KOPT-K1 (cell line): ENCODE data around the gene TMEM42.

Source experiments
- H3K27ac ChIP-seq: fragments of 200-600 bp; sonication (generic); 2 replicates; pipeline ENCODE4 v1.5.1; 2016; ENCODE audit warnings: antibody characterized with exemption, mild to moderate bottlenecking, low read depth, low read length; ENCODE audit not compliant: poor library complexity, severe bottlenecking
- H3K36me3 ChIP-seq: fragments of 200-600 bp; sonication (generic); 2 replicates; pipeline ENCODE4 v1.5.1; 2017; ENCODE audit warnings: antibody characterized with exemption, mild to moderate bottlenecking, low read length, moderate library complexity; ENCODE audit not compliant: insufficient read depth
- H3K9me3 ChIP-seq: fragments of 200-600 bp; sonication (generic); 2 replicates; pipeline ENCODE4 v1.5.1; 2017; ENCODE audit warnings: antibody characterized with exemption, low read length, mild to moderate bottlenecking; ENCODE audit not compliant: insufficient read depth, poor library complexity, severe bottlenecking

Gene TMEM42

DNA sequence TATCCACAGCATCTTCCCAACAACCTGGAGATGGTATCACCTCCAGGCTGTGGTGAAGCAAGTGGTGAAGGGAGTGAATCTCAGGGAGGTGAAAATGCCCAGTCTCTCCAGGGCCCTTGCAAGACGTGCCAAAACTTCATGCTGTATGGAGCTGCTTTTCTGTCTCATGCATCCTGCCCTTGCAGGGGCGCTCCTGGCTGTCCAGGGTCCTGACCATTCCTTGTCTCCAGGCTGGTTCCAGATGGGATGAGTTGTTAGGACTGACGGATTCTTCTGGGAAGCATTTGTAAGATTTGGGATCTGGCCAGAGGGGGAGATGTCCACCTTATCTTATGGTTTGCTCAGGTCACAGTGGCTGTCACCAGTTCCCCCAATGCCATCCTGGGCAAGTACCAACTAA, 28.5 kb downstream of the TMEM42 start:
- no peak overlapping the region for H3K27ac ChIP-seq
- no peaks in the 10 kb centered on the region for H3K36me3 ChIP-seq
- no peaks in the 10 kb centered on the region for H3K9me3 ChIP-seq

DNA sequence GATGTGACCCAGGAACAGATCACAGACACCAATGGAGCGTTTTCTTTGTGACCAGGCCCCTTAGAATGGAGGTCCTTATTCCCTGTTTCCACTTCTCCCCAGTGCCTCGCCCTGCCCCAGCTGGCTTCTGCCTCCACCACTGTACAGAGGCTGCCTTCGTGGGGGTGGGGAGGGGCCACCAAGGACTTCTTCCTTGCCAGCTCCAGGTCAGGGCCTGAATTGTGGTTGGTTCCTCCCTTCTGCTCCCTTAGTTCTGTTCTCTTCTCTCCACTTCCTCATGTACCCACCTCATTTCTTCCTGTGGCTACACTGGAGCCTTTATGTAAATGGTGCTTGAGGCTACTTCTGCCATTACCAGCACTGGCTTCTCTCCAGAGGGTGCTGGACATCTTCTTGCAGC, 29.1 kb downstream of the TMEM42 start:
- no peaks in the 10 kb centered on the region for H3K36me3 ChIP-seq
- H3K27ac ChIP-seq = no peak overlapping the region
- no peaks in the 10 kb centered on the region for H3K9me3 ChIP-seq

- H3K9me3 ChIP-seq = no peaks in the 10 kb centered on the region
- H3K27ac ChIP-seq = no peak overlapping the region
- no peaks in the 10 kb centered on the region for H3K36me3 ChIP-seq
Observed at GRCh38 chr3:44892689-44893088, 31.0 kb downstream of the TMEM42 start.

DNA sequence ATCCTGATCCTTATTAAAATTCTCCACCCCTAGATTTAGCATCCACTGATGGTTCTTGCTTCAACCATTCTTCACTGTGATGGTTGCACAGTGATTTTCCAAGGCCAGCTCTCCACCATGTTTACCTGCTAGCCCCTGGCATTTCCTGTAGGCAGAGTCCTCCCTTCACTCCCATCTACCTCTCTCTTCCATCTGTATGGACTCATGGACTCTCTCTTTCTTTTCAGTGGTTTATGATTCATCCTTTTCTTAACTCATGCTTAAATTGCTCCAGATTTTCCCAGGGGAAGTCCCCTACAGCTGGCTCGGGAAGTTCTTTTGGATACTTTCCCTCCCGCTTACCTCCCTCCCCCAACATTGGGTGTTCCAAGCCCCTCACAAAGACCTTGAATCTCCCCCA, 31.4 kb downstream of the TMEM42 start:
- Histone ChIP-seq H3K27ac (no peak overlapping the region), H3K9me3 (no peaks in the 10 kb centered on the region)

DNA sequence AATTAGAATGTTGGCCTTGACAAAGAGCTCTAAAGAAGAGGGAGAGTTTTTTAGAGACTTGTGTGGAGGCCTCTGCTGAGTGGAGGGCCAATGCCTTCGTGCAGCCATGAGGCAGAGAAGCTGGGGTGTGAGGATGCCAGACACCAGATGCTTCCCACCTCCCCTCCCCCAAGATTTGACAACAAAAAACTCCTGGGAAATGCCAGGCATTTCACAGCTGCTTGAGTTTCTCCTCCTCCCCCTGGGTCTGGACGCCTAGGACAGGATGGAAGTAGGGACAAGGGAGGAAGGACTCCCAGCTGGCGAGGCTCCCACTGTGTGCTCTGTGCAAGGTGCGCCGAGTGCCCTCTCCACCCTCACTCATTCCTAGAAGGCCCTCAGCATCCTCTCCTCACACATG, 32.8 kb downstream of the TMEM42 start:
- H3K9me3 ChIP-seq = no peaks in the 10 kb centered on the region
- no peak overlapping the region for H3K27ac ChIP-seq

More for the DNA sequence above, 31.4 kb downstream of the TMEM42 start:
- H3K36me3 ChIP-seq = no peaks in the 10 kb centered on the region

DNA sequence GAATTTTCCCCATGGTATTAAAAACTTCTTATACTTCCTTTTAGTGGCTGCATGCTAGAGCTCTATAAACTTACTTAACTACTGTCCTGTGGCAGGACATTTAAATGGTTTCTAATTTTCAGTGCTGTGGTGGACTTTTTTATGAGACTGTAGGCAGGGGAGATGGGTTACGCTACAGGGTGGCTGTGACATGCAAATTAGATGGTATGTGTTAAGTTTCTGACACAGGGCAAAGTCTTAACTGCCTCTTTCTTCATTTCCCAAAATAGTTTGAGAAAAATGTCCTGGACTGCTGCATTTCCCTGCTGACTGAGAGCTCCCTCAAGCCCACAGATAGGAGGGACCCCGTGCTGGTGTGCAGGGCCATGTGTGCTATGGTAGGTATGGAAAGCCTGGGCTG, 34.7 kb downstream of the TMEM42 start:
- Histone ChIP-seq H3K36me3 (no peaks in the 10 kb centered on the region), H3K9me3 (no peaks in the 10 kb centered on the region), H3K27ac (no peak overlapping the region)

More for the DNA sequence above, 32.8 kb downstream of the TMEM42 start:
- H3K36me3 ChIP-seq = no peaks in the 10 kb centered on the region

DNA sequence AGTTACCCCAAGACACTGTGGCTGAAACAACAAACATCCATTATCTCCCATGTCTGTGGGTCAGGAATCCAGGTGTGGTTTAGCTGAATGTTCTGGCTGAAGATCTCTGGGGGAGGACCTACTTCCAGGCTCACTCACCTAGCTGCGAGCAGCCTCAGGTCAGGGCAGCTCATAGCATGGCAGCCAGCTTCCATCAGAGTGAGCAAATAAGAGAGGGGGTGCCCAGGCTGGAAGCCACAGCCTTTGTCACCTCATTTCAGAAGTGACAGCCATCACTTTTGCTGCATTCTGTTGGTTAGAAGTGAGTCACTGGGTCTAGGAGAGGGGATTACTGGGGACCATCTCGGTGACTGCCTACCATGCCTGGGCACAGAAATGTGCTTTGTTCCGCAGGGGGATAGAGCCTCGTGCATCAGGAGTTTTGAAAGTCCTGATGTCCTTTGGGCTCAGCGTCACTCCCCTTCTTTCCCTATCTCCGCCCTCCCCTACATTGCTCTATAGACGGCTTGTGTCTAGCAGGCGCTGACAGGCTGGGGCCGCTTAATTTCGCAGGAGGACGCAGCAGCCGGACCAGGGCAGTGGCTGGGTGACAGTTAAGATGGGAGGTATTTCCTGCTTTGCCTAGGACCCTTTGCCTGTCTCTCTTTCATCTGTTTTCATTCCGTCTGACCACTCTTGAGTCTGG, 38.1 kb downstream of the TMEM42 start:
- Histone ChIP-seq H3K36me3 (no peaks in the 10 kb centered on the region), H3K9me3 (no peaks in the 10 kb centered on the region), H3K27ac (no peak overlapping the region)

GRCh38 chr3:44902628-44903027, 40.9 kb downstream of the TMEM42 start:
- Histone ChIP-seq H3K27ac (no peak overlapping the region), H3K36me3 (no peaks in the 10 kb centered on the region), H3K9me3 (no peaks in the 10 kb centered on the region)

GRCh38 chr3:44903314-44903713, 41.6 kb downstream of the TMEM42 start:
- no peak overlapping the region for H3K27ac ChIP-seq
- no peaks in the 10 kb centered on the region for H3K36me3 ChIP-seq
- H3K9me3 ChIP-seq = no peaks in the 10 kb centered on the region

DNA sequence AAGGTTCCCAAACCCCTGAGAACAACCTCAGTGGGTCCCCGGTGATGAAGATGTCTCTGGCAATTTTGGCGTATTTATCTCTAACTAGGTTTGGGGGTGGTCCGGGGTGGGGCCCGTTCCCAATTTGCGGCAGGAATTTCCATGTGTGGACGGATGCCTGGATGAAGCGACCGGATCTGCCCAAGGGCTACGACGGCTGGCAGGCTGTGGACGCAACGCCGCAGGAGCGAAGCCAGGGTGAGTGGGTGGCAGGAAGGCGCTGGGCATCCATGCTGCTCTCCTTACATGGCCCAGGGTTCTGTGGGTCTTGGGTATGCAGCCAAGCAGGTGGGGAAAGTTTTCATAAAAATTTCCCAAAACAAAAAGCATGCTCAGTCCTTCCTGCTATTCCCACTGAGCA, 42.0 kb downstream of the TMEM42 start:
- Histone ChIP-seq H3K27ac (no peak overlapping the region), H3K36me3 (no peaks in the 10 kb centered on the region)

DNA sequence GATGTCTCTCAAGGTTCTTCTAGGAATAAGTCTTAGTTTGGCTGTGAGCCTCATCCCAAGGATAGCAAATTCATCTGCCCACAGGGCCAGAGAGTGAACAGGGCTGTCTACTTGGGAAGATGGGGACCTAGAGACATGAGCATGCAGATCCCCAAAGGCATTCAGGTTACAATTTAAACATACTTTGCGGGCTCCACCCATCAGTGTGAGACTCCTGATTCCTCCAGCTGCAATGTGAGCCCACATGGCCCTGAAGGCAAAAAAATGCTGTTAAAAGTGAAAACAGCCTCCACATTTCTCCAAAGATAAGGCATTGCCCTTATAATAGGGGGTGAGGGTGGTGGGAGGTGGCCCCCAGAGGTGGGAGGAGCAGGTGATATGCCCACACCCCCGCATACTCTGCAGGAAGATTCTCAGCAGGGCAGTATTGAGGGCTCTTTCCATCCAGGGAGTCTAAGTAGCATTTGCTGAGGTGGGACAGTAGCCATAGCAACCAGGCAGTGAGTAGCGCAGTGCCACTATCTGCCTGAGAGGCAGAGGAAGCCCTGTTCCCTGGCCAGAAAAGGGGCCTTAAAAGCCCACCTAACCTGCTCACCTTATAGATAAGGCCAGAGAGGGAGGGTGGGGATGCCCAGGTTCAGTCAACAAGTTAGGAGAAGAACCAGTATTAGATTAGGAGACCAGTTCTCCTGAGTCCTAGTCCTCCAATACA, 43.9 kb downstream of the TMEM42 start:
- Histone ChIP-seq H3K9me3 (peaks cover 5% of the 10 kb centered on the region), H3K27ac (no peak overlapping the region), H3K36me3 (no peaks in the 10 kb centered on the region)

More for the DNA sequence above, 42.0 kb downstream of the TMEM42 start:
- peaks cover 2% of the 10 kb centered on the region for H3K9me3 ChIP-seq

- no peaks in the 10 kb centered on the region for H3K36me3 ChIP-seq
- H3K9me3 ChIP-seq = peaks cover 5% of the 10 kb centered on the region
- no peak overlapping the region for H3K27ac ChIP-seq
Observed at GRCh38 chr3:44906997-44907396, 45.3 kb downstream of the TMEM42 start.

DNA sequence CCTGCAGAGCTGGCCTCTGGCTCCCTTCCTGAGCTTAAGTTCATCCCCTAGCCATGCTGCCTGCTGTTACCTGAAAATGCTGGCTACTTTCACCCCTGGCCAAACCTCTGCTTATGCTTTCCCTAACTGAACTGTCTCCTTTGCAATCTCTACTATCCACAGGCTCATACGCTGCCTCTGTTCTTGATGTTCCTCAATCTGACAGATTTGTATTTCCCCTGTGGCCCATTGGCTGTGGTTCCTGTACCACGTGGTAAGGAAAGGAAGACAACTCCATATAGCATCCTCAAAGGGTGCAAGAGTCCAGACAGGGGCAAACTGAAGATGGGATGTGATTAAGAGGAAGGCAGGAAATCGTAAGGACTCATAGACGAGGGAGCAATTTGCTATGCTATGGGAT, 45.9 kb downstream of the TMEM42 start:
- Histone ChIP-seq H3K27ac (no peak overlapping the region), H3K36me3 (no peaks in the 10 kb centered on the region)

GRCh38 chr3:44909063-44909462, 47.4 kb downstream of the TMEM42 start:
- Histone ChIP-seq H3K9me3 (peaks cover 5% of the 10 kb centered on the region), H3K27ac (no peak overlapping the region), H3K36me3 (no peaks in the 10 kb centered on the region)

More for the DNA sequence above, 45.9 kb downstream of the TMEM42 start:
- H3K9me3 ChIP-seq = peaks cover 5% of the 10 kb centered on the region

GRCh38 chr3:44910693-44911092, 49.0 kb downstream of the TMEM42 start:
- peaks cover 5% of the 10 kb centered on the region for H3K9me3 ChIP-seq
- no peak overlapping the region for H3K27ac ChIP-seq
- H3K36me3 ChIP-seq = no peaks in the 10 kb centered on the region
